ENCODE results near the gene GPD1L.

GPD1L gene

DNA sequence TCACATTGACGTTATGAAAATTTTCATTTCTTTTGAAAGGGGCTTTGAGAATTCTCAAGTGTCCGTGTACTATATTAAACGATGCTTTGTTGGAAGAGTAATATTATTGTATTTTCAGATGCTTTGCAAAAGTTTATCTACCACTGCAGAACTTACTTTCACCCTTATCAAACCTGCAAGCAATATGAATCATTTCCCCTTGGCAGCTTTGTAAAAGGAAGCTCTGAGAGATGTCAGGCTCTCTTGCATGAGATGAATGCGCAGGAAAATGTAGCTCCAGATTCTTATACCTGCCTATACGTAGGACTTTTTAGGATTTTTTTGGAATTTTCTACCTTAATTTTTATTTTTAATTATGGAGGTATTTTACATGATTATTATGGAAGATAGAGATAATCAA lies 34.5 kb downstream of the GPD1L start:
- no peak for DNase-seq

DNA sequence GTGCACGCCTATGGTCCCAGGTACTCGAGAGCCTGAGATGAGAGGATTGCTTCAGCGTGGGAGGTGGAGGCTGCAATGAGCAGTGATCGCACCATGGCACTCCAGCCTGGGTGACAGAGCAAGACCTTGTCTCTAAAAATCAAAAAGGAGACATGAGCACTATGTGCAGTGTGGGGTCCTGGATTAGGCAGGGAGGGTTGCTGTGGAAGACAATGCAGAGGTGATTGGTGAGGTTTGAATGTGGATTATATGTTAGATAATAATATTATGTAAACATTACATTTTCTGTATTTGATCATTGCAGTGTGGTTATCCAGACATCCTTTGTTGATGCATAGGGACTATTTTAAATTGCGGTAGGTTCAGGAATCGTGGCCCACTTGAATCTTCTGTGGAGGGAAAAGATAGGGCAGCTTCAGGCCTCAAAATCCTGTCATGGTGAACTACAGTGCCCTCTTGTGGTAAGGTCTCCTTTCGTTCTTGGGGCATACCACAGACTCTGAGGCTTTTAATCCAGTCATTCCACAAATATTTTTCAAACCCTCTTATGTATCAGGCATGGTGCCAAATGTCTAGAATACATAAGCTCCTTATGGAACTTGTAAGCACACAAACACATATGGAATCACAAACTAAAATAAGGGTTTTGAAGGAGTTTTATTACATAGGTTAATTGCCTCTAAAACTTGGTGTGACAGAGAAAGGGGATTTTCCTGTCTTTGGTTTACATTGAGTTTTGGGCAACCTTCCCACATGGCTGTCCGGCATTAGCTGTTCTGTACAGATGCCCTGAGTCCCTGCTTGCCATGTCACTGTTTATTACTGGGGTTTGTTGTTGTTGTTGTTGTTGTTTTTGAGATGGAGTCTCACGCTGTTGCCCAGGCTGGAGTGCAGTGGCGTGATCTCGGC lies 37.7 kb downstream of the GPD1L start:
- DNase-seq = no peak

DNA sequence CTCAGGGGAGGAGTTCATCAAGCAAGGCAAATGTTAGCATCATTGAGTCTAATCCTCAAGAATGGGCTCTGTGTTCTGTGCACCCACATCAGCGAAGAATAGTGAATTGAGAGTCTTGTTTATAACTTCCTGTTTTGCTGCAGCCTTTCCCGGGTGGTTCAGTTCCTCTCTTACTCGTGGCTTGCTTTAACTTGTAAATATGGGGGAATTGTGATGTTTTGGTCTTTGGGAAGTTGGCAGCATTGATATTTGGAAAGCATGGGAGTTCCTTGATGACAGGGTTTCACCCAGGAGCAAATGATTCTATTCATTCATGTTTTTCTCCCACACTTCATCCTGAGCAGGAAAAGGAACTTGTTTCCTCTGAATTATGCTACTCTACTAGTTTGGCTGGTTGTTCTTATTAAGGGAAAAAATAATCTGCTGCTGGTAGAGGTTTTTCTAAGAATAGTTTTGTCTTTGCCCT lies 40.4 kb downstream of the GPD1L start:
- DNase-seq = no peak

DNA sequence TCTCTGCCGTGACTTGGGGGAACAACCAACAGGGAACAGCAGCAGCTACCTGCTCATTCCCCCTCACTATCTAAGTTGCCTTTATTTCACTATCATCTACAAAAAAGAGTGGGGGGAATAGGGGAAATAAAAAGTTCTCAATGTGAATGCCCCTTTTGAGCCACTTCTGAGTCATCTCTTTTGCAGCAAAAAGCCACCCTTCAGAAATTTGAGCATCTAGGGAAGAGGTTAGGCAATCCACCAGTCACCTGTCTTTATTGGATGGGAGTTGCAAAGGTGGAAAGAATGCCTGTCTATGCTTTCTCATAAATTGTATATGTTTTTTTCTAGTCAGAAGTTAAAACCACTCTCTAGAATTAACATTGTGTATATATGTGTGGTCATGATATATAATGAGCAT lies 41.1 kb downstream of the GPD1L start:
- DNase-seq = no peak

DNA sequence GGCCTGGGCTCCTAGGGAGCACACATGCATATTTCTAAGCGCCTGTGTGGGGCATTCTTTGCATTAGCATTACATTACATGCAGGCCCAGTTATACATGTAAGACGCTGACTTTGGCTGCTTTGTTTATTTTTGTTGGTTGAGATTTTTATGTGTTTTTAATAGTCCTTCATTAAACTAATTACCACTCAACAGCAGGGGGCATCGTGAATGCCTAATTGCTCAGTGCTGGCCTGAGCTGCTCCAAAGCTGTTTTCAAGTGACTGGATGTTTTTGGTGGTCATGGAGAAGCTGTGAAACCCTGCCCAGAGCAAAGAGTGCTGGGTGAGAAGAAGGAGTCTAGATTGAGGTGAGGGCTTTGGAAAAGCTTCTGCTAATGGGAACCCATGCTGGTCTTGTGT lies 41.5 kb downstream of the GPD1L start:
- no peak for DNase-seq

DNA sequence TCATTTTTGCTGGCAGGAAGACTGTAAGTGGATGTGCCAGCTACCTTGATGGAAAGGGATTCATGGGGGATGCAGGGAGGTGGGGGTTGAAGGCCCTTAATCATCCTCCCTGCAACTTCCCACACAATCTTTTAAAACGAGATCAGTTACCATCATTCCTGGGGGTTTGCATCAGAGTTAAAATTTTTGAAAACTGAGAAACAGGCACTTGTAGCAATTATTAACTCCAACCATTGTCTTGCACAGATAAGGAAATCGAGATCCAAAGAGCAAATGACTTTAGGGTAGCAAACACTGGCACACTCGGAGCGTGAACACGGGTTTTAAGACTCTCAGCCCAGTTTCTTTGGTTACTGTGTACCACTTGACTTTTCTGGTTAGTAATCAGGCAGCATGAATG lies 41.9 kb downstream of the GPD1L start:
- no peak for DNase-seq

DNA sequence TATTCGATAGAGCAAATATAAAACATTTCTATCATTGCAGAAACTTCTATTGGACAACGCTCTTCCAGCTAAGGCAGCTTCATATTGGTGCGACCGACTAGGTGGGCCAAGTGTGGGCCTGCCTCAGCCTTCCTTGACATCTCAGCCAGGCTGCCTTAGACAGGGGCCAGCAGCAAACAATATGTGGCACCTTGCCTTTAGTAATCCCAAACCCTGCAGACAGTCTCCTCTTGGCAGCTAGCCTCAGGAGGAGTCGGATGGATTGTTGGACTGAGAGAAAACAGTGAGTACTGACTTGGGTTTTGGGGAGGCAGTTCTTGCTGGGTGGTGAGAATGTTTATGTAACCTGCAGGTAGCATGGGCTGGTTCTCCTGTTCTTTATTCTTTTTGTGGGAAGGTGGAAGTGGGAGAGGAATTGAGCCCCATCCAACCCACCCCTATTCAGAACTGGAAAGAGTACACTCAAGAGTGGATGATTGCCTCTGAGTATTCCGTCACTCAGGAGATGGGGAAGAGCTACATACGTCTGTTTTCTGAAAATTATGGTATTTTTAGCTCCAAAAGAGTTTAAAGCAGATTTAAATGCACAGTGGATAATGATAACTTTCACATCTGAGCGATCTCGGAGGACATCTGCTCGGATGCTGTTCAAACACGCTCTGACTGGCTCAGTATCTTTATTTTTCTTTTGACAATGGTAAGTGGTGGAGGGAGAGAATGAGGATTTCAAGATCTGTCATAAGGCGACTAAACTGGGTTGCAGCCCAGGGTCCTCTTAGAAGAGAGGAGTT lies 47.2 kb downstream of the GPD1L start:
- DNase-seq = no peak

DNA sequence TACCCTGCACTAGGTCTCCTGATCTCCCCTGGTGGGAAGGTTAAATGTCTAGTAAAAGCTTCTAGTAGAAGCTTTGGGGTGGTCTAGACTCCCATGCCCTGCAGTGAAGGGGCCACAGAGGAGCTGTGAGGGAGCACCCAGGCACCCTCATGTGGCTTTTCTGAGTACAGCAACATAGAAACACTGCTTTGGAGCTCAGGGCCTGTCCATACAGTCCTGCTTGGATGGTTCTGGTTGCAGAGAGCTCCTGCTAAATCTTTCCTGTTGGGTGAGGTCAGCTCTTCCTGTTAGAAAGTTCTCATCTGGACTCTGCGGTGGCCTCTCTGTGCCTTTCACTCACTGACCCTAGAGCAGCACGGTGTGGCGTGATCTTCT lies 47.8 kb downstream of the GPD1L start:
- no peak for DNase-seq

DNA sequence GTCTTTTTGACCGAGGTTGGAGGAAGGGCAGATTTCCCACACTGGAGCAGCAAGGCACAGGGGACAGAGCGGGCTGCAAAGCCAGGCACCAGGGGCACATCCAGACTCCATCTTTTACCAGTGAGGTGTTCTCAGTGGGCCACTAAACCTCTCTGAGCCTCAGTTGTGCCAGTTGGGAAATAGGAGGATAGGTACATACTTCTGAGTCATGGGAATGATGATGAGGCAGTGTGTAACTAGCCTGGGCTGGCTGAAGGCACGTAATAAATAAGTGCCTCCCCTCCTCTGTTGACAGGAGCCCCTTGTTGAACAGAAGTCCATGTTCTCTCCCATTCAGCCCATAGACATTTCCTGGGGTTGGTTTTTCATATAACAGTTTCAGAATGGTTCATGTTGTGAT lies 48.7 kb downstream of the GPD1L start:
- no peak for DNase-seq

DNA sequence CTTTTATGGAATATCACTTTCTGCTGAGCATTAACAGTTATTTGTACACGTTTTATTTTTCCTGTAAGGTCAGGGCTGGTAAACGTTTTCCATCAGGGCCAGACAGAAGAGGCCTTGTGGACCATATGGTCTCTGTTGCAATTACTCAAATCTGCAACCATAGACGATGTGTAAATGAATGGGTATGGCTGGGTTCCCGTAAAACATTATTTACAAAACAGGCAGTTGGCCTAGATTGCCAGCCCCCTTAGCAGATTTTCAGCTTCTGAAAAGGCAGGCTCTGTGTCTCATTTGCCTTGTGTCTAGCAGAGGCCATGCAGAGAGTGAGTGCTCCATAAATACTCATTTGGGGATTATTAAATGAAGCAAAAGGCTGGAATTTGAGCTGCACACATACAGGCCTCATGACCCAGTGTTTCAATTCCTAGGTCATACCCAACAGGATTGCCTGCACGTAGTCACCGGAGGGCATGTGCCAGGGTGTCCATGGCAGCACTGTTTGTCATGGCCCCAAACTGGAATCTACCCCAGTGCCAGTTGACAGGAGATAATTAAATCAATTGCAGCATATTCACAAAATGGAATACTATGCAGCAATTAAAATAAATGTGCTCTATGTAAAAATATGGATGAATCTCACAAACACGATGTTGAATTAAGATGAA lies 51.3 kb downstream of the GPD1L start:
- DNase-seq = no peak

DNA sequence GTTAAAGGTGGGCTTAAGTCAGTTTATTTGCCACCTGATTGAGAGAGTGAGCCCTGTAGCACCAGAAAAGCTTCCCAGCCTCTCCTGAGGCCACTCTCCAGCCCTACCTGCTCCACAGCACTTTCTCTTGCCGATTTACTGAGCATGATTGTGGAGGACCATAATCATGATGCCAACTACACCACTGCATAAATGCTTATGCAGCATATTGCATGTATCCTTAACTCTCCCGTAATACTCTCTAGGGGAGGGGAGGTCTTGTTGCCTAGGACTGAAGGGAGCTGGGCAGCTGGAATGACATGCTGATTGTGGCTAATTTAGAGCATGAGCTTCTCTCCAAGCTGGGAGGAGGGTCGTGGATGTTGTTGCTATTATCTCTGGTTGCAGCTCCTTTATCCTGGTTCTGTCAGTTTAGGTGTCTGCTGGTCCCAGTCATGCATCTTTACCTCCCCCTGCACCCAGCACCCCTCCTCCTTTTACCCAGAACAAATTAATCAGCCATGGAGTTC lies 54.3 kb downstream of the GPD1L start:
- DNase-seq = no peak

DNA sequence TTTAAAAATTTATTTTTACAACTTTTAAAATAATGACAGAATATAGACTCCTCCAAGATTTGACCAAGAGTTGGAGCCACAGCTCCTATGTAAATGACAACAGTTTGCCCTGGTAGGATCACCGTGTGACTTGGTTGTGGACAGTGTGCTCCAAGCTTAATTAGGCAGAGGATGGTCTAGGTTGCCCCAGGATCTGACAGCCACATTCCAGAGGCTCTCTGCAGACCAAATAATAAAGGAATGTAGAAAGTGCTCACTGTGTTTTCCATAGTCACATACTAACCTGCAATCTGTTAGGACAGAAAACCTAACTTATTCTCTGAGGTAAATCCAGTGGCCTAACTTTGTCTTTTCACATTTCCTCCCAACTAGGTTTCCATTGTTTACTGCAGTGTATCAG lies 59.0 kb downstream of the GPD1L start:
- DNase-seq = no peak

DNA sequence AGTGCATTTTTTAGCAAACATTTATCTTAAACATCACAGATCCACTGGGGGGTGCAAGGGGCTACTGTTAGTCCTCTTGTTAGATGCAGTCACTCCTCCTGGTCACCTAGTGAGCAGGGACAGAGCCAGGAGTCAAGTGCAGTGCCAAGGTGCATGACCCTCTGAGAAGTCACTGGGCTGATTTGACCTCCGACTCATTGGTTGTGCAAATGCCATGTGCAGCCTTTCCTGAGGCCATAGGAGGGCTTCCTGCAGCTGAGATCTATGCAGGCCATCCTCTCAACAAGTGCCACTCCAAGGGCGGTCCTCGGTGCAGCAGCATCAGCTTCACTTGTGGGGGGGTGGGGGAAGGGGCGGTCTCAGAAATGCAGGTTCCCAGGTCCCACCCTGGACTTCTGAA lies 60.2 kb downstream of the GPD1L start:
- DNase-seq = no peak

DNA sequence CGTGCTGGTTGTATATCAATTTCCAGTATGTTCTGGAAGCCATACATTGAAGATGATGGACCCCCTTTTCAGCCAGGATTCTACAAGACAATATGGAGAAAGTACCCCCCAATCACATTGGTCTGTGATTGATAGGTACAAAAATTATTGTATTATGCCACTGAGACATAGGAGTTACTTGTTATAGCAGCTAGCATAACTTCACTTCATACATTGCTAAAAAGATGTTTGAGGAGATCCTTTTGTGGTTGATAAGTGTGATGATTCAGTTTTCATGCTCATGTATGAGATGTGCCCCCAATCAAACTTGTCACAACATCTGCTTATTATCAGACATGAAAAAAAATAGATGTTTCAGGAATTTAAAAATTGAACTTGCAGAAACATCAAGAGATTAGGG lies 66.0 kb downstream of the GPD1L start:
- no peak for DNase-seq

DNA sequence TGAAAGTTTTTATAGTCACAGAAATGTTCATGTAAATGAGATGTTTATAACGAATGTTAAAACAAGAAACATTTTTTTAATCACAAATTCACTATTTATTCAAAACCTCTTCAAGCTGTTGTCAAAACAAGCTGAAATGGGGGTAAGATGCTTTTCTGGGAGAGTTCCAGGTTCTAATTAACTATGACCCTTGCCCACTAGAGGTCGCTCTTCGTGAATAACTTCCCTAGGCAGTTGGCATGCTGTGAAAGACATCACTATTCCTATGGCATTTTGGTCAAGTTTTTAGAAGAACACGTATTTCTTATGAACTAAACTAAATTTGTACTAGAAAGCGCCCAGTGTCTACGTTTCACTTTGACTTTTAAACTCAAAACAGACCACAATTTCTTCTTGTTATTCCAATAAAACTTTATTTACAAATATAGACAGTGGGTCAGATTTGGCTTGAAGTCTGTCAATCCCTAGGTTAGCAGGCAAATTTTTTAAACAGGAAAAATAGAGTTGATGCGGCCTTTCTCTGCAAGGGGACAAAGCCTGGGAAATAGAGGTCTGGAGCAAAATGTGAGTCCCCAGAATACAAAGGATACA lies 69.3 kb downstream of the GPD1L start:
- DNase-seq = peak in 1 of 2 experiments; percentile 12

DNA sequence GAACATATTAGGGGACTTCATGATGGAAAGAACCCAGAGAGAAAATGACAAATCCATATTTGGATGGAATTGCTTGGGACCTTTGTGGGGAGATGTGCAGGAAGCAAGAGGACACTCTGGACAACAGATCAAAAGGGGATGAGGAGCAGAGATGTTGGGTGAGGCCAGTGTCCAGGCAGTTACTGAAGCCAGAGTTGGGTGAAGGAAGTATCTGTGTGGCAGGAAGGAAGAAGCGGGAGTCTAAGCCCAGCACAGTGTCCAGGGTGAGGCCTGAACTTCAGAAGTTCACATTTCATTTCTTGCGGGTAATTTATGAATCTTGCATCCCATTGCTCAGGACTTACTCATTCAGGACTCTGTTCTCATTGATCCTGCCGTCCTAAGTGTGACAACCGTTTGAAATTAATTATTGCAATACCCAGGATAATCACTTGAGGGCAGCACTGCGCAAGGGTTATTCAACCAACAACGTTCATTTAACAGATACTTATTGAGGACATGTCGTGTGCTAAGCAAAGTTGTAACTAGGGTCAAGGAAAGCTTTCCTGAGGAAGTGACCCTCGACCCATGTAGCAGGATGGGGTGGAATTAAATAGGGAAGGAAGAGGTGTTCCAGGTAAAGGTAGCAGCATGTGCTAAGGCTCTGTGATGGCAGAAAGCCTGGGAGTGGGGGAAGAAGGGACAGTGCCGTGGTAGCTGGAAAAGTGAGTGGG lies 70.7 kb downstream of the GPD1L start:
- DNase-seq = no peak

DNA sequence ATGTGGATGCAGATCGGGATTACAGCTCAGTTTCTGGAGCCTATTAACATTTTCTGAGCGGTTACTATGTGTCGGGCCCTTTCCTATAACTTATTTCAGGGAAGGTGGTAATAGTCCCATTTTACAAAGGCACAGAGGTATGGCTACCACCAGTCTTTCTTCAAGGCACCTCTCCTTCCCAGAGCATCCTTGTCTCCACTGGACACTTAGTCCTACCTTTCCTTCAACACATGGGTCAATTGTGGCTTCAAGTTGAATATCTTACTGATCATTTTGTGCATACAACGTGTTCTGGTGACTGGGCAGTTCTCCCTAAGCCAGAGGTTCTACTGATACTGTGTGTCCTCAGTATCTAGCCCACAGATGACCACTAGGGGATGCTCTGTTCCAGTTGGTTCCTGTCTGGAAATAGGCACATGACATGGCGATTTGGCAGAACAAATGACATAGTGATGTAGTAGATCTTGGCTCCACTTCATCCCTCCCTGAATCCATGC lies 71.3 kb downstream of the GPD1L start:
- DNase-seq = peak; percentile 5 to 10

DNA sequence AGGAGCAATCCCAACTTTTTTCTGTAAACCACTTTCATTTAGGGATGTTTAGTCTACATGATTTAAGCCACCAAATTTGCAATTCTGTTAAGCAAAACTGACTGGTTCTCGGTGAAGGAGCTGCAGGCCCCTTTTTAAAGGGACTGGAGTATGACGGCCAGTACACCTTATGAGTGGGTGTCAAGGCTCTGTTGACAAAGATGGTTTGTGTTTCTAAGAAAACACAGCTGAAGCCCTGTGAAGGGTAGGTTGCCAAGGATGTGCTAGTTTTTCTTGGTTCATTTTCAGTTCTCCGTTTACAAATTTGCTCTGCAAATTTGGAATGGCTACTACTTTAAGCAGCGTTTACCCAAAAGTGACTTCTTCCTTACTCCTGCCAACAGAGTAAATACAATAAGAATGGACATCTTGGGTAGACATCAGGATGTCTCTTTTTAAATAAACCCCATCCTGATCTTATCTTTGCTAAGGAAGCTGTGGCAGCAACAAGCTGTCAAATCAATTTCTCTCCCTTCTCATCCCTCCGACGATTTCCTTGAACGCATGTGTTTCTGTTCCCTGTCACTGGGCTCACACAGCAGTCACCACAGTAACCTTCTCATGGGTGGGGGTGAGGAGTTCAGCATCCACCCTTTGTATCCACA lies 73.8 kb downstream of the GPD1L start:
- no peak for DNase-seq

DNA sequence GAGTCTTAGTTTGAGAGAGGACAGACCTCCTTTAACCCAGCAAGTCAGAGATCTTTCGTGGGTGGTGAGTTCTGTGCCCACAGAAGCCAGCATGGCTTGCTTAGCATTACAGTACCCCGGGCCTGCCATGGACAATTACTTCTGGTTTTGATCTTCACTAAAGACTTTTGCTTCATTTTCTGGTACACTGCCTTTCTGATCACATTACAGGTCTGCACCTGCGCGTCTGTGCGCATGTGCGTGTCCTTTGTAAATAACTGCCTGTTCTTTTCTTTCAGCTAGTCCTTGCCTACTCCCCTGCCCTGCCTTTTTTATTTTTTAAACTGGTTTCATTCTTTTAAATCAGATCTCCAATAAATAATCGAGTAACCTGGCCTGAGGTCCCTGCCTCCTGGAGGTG lies 74.9 kb downstream of the GPD1L start:
- peak in 1 of 2 experiments; percentile 16 for DNase-seq

DNA sequence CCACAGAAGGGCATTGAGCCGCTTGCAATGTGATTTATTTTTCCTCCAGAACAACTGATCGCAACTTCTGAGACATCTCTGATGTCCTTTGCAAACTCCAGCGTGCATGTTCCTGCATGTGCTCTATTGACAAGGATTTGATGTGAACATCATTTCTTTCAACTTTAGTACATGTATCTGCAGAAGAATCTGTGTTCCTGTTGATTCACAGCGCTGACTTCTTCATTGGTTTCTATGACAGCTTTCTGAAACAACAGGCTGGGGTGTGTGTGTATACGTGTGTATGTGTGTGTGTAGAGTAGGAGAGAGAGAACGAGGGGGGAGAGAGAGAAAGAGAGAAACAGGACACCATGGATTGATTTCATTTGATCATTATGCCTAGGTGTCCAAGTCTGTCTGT lies 75.4 kb downstream of the GPD1L start:
- DNase-seq = no peak

DNA sequence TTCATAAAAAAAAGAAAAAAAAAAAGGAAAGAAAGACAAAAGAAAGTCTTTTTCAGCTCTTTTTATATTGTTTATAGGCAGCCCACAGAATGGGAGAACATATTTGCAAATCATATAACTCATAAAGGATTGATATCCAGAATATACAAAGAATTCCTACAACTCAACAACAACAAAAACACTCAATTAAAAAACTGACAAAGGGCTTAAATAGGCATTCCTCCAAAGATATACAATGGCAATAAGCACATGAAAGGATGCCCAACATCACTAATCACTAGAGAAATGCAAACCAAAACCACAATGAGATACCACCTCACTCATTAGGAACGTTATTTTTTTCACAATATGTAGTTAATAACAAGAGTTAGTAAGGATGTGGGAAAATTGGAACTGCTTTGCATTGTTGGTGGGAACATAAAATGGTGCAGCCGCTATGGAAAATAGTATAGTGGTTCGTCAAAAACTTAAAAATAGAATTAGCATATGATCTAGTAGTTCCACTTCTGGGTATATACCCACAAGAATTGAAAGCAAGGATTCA lies 77.8 kb downstream of the GPD1L start:
- DNase-seq = no peak

Data from NCI-H187 (cell line).